A549 (cell line): ENCODE data around the gene LYST. TPM values are rescaled to one million over a fixed set of nuclear protein-coding genes. Genes with fewer than 3 reads are reported as not detected.
A peak's percentile ranks its signal among the peaks of the same experiment; 100 is the strongest.

ENCODE experiments used
- ATAC-seq, 2 experiments: fragments of 200-7000 bp in 1 of 2; fragments of >200 bp in 1 of 2; cut with Nextera tagmentation in 1 of 2; cut with Tn5 transposase in 1 of 2; 3 replicates each; pipeline versions ENCODE4 v1.8.0 to v1.9.1; 2018 to 2020; ENCODE audit warnings: mild to moderate bottlenecking in 1 of 2, moderate library complexity in 1 of 2
- CTCF ChIA-PET: fragments of 300-600 bp; sonication (Branson Sonifier 250); formaldehyde crosslinking; extraction: SDS; loops from one replicate; lab custom pipeline; 2021; ENCODE audit warnings: antibody characterized with exemption, inconsistent platforms; lab: Yijun Ruan, JAX
- POLR2A ChIA-PET: fragments of 350-600 bp; formaldehyde crosslinking; extraction: SDS; loops from one replicate; lab custom pipeline; 2021; ENCODE audit warnings: antibody characterized with exemption, inconsistent platforms; lab: Yijun Ruan, JAX
- DNase-seq, 2 experiments: peaks; one replicate each; pipeline versions ENCODE4 v3.0.0 to v3.0.0-alpha.2; 2011 to 2016; ENCODE audit warnings: low read depth in 1 of 2, low spot score in 1 of 2
- FAIRE-seq: peaks from 2 replicates; lab custom pipeline; 2011; peaks lifted over from hg19 to GRCh38; lab: Jason Lieb, UNC
- H3K27ac ChIP-seq, 2 experiments: fragments of >200 bp; sonication (Bioruptor Twin); formaldehyde crosslinking; 3 replicates each; pipeline ENCODE4 v1.5.1; 2016 to 2017
- H3K4me1 ChIP-seq: fragments of >200 bp; sonication (Bioruptor Twin); formaldehyde crosslinking; 3 replicates; pipeline ENCODE4 v1.6.1; 2016
- H3K4me2 ChIP-seq: fragments of >200 bp; sonication (Bioruptor Twin); formaldehyde crosslinking; 3 replicates; pipeline ENCODE4 v1.6.1; 2016
- H3K4me3 ChIP-seq: fragments of >200 bp; sonication (Bioruptor Twin); formaldehyde crosslinking; 3 replicates; pipeline ENCODE4 v1.5.1; 2016
- H3K9me3 ChIP-seq: fragments of >200 bp; sonication (Bioruptor Twin); formaldehyde crosslinking; 3 replicates; pipeline ENCODE4 v1.6.1; 2016
- CHD2 ChIP-seq: fragments of 150-350 bp; IDR thresholded peaks from 2 replicates; pipeline ENCODE4 v1.6.1; 2014; ENCODE audit warnings: low read length; ENCODE audit not compliant: partially characterized antibody
- GATA3 ChIP-seq: IDR thresholded peaks from 2 replicates; pipeline ENCODE4 v1.6.1; 2012; ENCODE audit warnings: borderline replicate concordance
- JUN ChIP-seq, 2 experiments: fragments of >200 bp; sonication (Bioruptor Twin); formaldehyde crosslinking; IDR thresholded peaks; 2 replicates in 1 of 2; 3 replicates in 1 of 2; pipeline ENCODE4 v1.6.1; 2016 to 2017
- KDM1A ChIP-seq: fragments of 200-600 bp; sonication (generic); IDR thresholded peaks from 2 replicates; pipeline ENCODE4 v1.6.1; 2016; ENCODE audit warnings: low read depth, mild to moderate bottlenecking
- NFE2L2 ChIP-seq: fragments of 150-350 bp; conservative IDR thresholded peaks from 2 replicates; pipeline ENCODE4 v1.6.1; 2014; ENCODE audit warnings: low read length
- NR3C1 ChIP-seq: fragments of >200 bp; sonication (Bioruptor Twin); formaldehyde crosslinking; IDR thresholded peaks from 3 replicates; pipeline ENCODE4 v1.6.1; 2017
- POLR2A ChIP-seq: IDR thresholded peaks from 2 replicates; pipeline ENCODE4 v1.6.1; 2012; ENCODE audit warnings: mild to moderate bottlenecking, low read length
- POLR2AphosphoS2 ChIP-seq: conservative IDR thresholded peaks from 2 replicates; pipeline ENCODE4 v1.6.1; 2012; ENCODE audit warnings: low read length, improper control_type of control experiment, inconsistent platforms
- RAD21 ChIP-seq, 2 experiments: fragments of >200 bp in 1 of 2; sonication (Bioruptor Twin) in 1 of 2; formaldehyde crosslinking in 1 of 2; IDR thresholded peaks in 1 of 2; conservative IDR thresholded peaks in 1 of 2; 2 replicates in 1 of 2; 3 replicates in 1 of 2; pipeline ENCODE4 v1.6.1; 2012 to 2018; ENCODE audit warnings: inconsistent platforms in 1 of 2
- RARB ChIP-seq: fragments of 250-450 bp; sonication (Bioruptor Pico); IDR thresholded peaks from 2 replicates; pipeline ENCODE4 v1.8.0; 2021; ENCODE audit warnings: mild to moderate bottlenecking, moderate library complexity
- SMC3 ChIP-seq: fragments of >200 bp; sonication (Bioruptor Twin); formaldehyde crosslinking; IDR thresholded peaks from 3 replicates; pipeline ENCODE4 v1.6.1; 2018; ENCODE audit warnings: inconsistent platforms
- SREBF2 ChIP-seq: fragments of 450-650 bp; IDR thresholded peaks from 2 replicates; pipeline ENCODE4 v1.6.1; 2014; ENCODE audit warnings: mild to moderate bottlenecking, moderate library complexity
- WGBS: methylation state at CpG from one replicate; pipeline ENCODE4 v1.1.6; 2017; ENCODE audit errors: missing lambda C conversion rate; 5-methylcytosine and 5-hydroxymethylcytosine counted together
- polyA plus RNA-seq, 4 experiments: library from polyadenylated mRNA; depleted of rRNA in 3 of 4; stranded (reverse); fragments of >200 nt; fragmentation: RNase III in 1 of 4; extraction: RNeasy Plus Mini Kit Qiagen cat#74134 plus additional on column Dnase treatment in 1 of 4; gene quantifications; 2 replicates in 3 of 4; 3 replicates in 1 of 4; pipeline ENCODE4 v1.2.3, GENCODE V29; 2011 to 2017
- TF ChIP-seq, protein P1 (sequence below): fragments of 200-600 bp; sonication (generic); IDR thresholded peaks from 2 replicates; pipeline ENCODE4 v1.6.1; 2016; ENCODE audit warnings: antibody characterized with exemption, mild to moderate bottlenecking, moderate library complexity
- TF ChIP-seq, protein P2 (sequence below): fragments of >200 bp; sonication (Bioruptor Twin); formaldehyde crosslinking; IDR thresholded peaks from 3 replicates; pipeline ENCODE4 v1.5.1; 2016
- TF ChIP-seq, protein P3 (sequence below): fragments of >200 bp; sonication (Bioruptor Twin); formaldehyde crosslinking; IDR thresholded peaks from 2 replicates; pipeline ENCODE4 v1.6.1; 2016
- TF ChIP-seq, protein P4 (sequence below): fragments of 150-350 bp; IDR thresholded peaks from 2 replicates; pipeline ENCODE4 v1.6.1; 2014; ENCODE audit warnings: low read depth, mild to moderate bottlenecking, low read length

LYST gene
- polyA plus RNA-seq, 2 of the 4 experiments (the other 2 are of a cell fraction) = 2.5 to 9.4 TPM

GRCh38 chr1:235843461-235843961, 23.2 kb downstream of the LYST start:
- FAIRE-seq (peak; percentile 89), ATAC-seq (peak; percentile 85 to 94; a peak in 5 of 6 replicates), DNase-seq (peak; percentile 25 to 45)
- Histone ChIP-seq H3K4me3 (no peak overlapping the region), H3K4me1 (peaks cover 7% of the 10 kb centered on the region; the same call in 2 of the 3 replicates), H3K27ac (no peak overlapping the region), H3K4me2 (peak overlapping the region; percentile 10; the same call in 1 of the 3 replicates), H3K9me3 (no peaks in the 10 kb centered on the region)
- CTCF ChIA-PET = interaction anchor here (0.6 to 4.3 kb wide), 15 partner anchors 9 to 423 kb away, joined by 3 to 27 read pairs (median 3); no protein-coding TSS in a partner anchor
- TF ChIP-seq SMC3 (peak; percentile 43), GATA3 (no peak), POLR2AphosphoS2 (no peak), NFE2L2 (no peak), NR3C1 (no peak), JUN (IDR thresholded peaks at IDR 0.05) (no peak), RAD21 (conservative IDR thresholded peaks at IDR 0.05 in 1 of 2, IDR thresholded peaks at IDR 0.05 in 1 of 2) (peak; percentile 58), CHD2 (no peak)
- TF ChIP-seq, protein P1, sequence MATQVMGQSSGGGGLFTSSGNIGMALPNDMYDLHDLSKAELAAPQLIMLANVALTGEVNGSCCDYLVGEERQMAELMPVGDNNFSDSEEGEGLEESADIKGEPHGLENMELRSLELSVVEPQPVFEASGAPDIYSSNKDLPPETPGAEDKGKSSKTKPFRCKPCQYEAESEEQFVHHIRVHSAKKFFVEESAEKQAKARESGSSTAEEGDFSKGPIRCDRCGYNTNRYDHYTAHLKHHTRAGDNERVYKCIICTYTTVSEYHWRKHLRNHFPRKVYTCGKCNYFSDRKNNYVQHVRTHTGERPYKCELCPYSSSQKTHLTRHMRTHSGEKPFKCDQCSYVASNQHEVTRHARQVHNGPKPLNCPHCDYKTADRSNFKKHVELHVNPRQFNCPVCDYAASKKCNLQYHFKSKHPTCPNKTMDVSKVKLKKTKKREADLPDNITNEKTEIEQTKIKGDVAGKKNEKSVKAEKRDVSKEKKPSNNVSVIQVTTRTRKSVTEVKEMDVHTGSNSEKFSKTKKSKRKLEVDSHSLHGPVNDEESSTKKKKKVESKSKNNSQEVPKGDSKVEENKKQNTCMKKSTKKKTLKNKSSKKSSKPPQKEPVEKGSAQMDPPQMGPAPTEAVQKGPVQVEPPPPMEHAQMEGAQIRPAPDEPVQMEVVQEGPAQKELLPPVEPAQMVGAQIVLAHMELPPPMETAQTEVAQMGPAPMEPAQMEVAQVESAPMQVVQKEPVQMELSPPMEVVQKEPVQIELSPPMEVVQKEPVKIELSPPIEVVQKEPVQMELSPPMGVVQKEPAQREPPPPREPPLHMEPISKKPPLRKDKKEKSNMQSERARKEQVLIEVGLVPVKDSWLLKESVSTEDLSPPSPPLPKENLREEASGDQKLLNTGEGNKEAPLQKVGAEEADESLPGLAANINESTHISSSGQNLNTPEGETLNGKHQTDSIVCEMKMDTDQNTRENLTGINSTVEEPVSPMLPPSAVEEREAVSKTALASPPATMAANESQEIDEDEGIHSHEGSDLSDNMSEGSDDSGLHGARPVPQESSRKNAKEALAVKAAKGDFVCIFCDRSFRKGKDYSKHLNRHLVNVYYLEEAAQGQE = no peak
- TF ChIP-seq, protein P2, sequence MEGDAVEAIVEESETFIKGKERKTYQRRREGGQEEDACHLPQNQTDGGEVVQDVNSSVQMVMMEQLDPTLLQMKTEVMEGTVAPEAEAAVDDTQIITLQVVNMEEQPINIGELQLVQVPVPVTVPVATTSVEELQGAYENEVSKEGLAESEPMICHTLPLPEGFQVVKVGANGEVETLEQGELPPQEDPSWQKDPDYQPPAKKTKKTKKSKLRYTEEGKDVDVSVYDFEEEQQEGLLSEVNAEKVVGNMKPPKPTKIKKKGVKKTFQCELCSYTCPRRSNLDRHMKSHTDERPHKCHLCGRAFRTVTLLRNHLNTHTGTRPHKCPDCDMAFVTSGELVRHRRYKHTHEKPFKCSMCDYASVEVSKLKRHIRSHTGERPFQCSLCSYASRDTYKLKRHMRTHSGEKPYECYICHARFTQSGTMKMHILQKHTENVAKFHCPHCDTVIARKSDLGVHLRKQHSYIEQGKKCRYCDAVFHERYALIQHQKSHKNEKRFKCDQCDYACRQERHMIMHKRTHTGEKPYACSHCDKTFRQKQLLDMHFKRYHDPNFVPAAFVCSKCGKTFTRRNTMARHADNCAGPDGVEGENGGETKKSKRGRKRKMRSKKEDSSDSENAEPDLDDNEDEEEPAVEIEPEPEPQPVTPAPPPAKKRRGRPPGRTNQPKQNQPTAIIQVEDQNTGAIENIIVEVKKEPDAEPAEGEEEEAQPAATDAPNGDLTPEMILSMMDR = peak; percentile 60
- TF ChIP-seq, protein P3, sequence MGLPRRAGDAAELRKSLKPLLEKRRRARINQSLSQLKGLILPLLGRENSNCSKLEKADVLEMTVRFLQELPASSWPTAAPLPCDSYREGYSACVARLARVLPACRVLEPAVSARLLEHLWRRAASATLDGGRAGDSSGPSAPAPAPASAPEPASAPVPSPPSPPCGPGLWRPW = no peak
- 18% methylated on average over 2 of the region's 2 CpGs for WGBS
- POLR2A ChIA-PET = no interaction called here

GRCh38 chr1:235841938-235842545, 24.7 kb downstream of the LYST start:
- H3K9me3 ChIP-seq = no peaks in the 10 kb centered on the region
- WGBS = 93% methylated on average over 1 of the region's 1 CpG
- no peak overlapping the region for H3K27ac ChIP-seq
- peaks cover 7% of the 10 kb centered on the region; the same call in 2 of the 3 replicates for H3K4me1 ChIP-seq
- CTCF ChIA-PET = interaction anchor here (1.1 to 4.3 kb wide), 8 partner anchors 9 to 328 kb away, joined by 3 to 27 read pairs (median 4); no protein-coding TSS in a partner anchor
- POLR2A ChIA-PET = no interaction called here
- ATAC-seq = no peak
- H3K4me3 ChIP-seq = no peak overlapping the region
- H3K4me2 ChIP-seq = no peak overlapping the region
- DNase-seq = no peak
- no peak for FAIRE-seq
- TF ChIP-seq KDM1A = no peak
- TF ChIP-seq, protein P4, sequence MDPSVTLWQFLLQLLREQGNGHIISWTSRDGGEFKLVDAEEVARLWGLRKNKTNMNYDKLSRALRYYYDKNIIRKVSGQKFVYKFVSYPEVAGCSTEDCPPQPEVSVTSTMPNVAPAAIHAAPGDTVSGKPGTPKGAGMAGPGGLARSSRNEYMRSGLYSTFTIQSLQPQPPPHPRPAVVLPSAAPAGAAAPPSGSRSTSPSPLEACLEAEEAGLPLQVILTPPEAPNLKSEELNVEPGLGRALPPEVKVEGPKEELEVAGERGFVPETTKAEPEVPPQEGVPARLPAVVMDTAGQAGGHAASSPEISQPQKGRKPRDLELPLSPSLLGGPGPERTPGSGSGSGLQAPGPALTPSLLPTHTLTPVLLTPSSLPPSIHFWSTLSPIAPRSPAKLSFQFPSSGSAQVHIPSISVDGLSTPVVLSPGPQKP = no peak
- TF ChIP-seq RARB = no peak
- TF ChIP-seq POLR2A = no peak
- TF ChIP-seq SREBF2 = no peak
